Right lobe of liver (tissue), 6 donors: Measurements from ENCODE around the gene BDH1. TPM values are rescaled to one million over a fixed set of nuclear protein-coding genes. Genes with fewer than 3 reads are reported as not detected.
A peak's percentile ranks its signal among the peaks of the same experiment; 100 is the strongest.

ENCODE experiments used
- ATAC-seq, 4 donors: fragments of 200-7000 bp; cut with Tn5 transposase; one replicate each; pipeline ENCODE4 v1.9.1; 2020; ENCODE audit warnings: mild to moderate bottlenecking in 4 of 4, moderate library complexity in 4 of 4
- DNase-seq, 3 donors: peaks; one replicate each; pipeline ENCODE4 v3.0.0-alpha.2; 2020
- H3K27ac ChIP-seq, 3 donors: fragments of 200-600 bp; one replicate each; pipeline ENCODE4 v1.8.0; 2022
- H3K27me3 ChIP-seq, 2 donors: fragments of 200-600 bp; one replicate each; pipeline ENCODE4 v1.8.0; 2022
- H3K36me3 ChIP-seq, 4 donors: fragments of 200-600 bp; sonication (generic) in 1 of 4; one replicate each; pipeline versions ENCODE4 v1.5.1 to v1.8.0; 2017 to 2022; ENCODE audit warnings: control low read depth in 1 of 4
- H3K4me1 ChIP-seq, 4 donors: fragments of 200-600 bp; sonication (generic) in 1 of 4; one replicate each; pipeline versions ENCODE4 v1.5.1 to v1.8.0; 2017 to 2022; ENCODE audit warnings: control low read depth in 1 of 4
- H3K4me3 ChIP-seq, 3 donors: fragments of 200-600 bp; one replicate each; pipeline ENCODE4 v1.8.0; 2022
- H3K9me3 ChIP-seq, 4 donors: fragments of 200-600 bp; sonication (generic) in 1 of 4; one replicate each; pipeline versions ENCODE4 v1.5.1 to v1.8.0; 2017 to 2022; ENCODE audit warnings: control low read depth in 1 of 4
- CTCF ChIP-seq, 4 donors: fragments of 200-600 bp in 3 of 4; fragments of 450-650 bp in 1 of 4; IDR thresholded peaks; one replicate each; pipeline versions ENCODE4 v1.5.1 to v1.8.0; 2016 to 2022; ENCODE audit warnings: antibody characterized with exemption in 4 of 4, mild to moderate bottlenecking in 2 of 4
- POLR2A ChIP-seq: fragments of 450-650 bp; IDR thresholded peaks from one replicate; pipeline ENCODE4 v1.6.1; 2017; ENCODE audit warnings: antibody characterized with exemption, mild to moderate bottlenecking
- WGBS: methylation state at CpG from one replicate; pipeline ENCODE4 v1.1.6; 2018; ENCODE audit warnings: low coverage, low lambda C conversion rate; ENCODE audit not compliant: insufficient coverage; ENCODE audit errors: missing lambda C conversion rate; 5-methylcytosine and 5-hydroxymethylcytosine counted together
- intact Hi-C, 2 donors: fragments of 100-400 bp; cut with DNase I; formaldehyde crosslinking; loops; one replicate each; pipeline versions ENCODE4 v1.11.2 to v1.14.1; 2022
- total RNA-seq, 6 experiments: library from RNA; depleted of rRNA in 2 of 6; stranded (reverse); fragments of >200 nt in 2 of 6; fragmentation: NEBNext Ultra II Directional in 3 of 6; extraction: Animal tissue kit (Norgen Biotek cat#: 25700) in 3 of 6; gene quantifications; one replicate each; pipeline versions ENCODE4 v1.1.0 to v1.2.4, GENCODE V29; 2016 to 2023
- donor health status: DM: no; HTN: yes; CAD: no.
- donor health status: DM: no; HTN: no; CAD: no.
- donor health status: DM: no; HTN: no; CAD: no.
- donor health status: DM: no; HTN: yes; CAD: no.
- donor health status: DM: no; HTN: yes; CAD: no.

BDH1 gene
- total RNA-seq, 6 experiments from 2014 or later: 65.5 to 366 (median 233) TPM

- Histone ChIP-seq H3K27ac (no peak overlapping the region), H3K4me1 (peaks cover 0 to 15% (median 0%) of the 10 kb centered on the region in 4 donors), H3K27me3 (no peaks in the 10 kb centered on the region), H3K36me3 (no peaks in the 10 kb centered on the region), H3K4me3 (no peak overlapping the region), H3K9me3 (no peaks in the 10 kb centered on the region)
- ATAC-seq (peak; percentile 86 to 91 (median 90)), DNase-seq (peak; percentile 63 to 74 (median 69))
- WGBS: 71% methylated on average over 1 of the region's 12 CpGs
- intact Hi-C loops: loop anchor here (10.0 kb wide), 1 partner anchor 247 kb away; no protein-coding TSS in a partner anchor
- TF ChIP-seq CTCF (IDR thresholded peaks at IDR 0.05) (peak; percentile 62 to 74 (median 68)), POLR2A (no peak)
Measured at GRCh38 chr3:197501879-197502620, 53.7 kb downstream of the BDH1 start.

GRCh38 chr3:197501496-197501878, 54.3 kb downstream of the BDH1 start:
- Histone ChIP-seq H3K27me3 (no peaks in the 10 kb centered on the region), H3K27ac (no peak overlapping the region), H3K9me3 (no peaks in the 10 kb centered on the region), H3K36me3 (no peaks in the 10 kb centered on the region), H3K4me3 (no peak overlapping the region), H3K4me1 (peaks cover 0 to 15% (median 0%) of the 10 kb centered on the region in 4 donors)
- intact Hi-C loops: loop anchor here (10.0 kb wide), 1 partner anchor 247 kb away; no protein-coding TSS in a partner anchor
- DNase-seq (no peak), ATAC-seq (peak in 3 of 4 donors; percentile 4 to 32 (median 13))
- 83% methylated on average over 1 of the region's 1 CpG for WGBS
- no peak for TF ChIP-seq CTCF (IDR thresholded peaks at IDR 0.05)

GRCh38 chr3:197500812-197501211, 55.0 kb downstream of the BDH1 start:
- ATAC-seq: no peak
- TF ChIP-seq POLR2A (no peak), CTCF (IDR thresholded peaks at IDR 0.05) (no peak)

GRCh38 chr3:197499427-197499826, 56.3 kb downstream of the BDH1 start:
- Histone ChIP-seq H3K9me3 (no peaks in the 10 kb centered on the region), H3K4me3 (no peak overlapping the region), H3K27me3 (no peaks in the 10 kb centered on the region), H3K4me1 (peaks cover 0 to 10% (median 0%) of the 10 kb centered on the region in 4 donors), H3K36me3 (no peaks in the 10 kb centered on the region), H3K27ac (no peak overlapping the region)
- WGBS: 69% methylated on average over 5 of the region's 8 CpGs
- intact Hi-C loops: no loop called here
- DNase-seq (no peak), ATAC-seq (no peak)
- TF ChIP-seq CTCF (IDR thresholded peaks at IDR 0.05) (no peak), POLR2A (no peak)

More at GRCh38 chr3:197500812-197501211, 55.0 kb downstream of the BDH1 start:
- Histone ChIP-seq H3K27ac (no peak overlapping the region), H3K4me3 (no peak overlapping the region), H3K9me3 (no peaks in the 10 kb centered on the region), H3K36me3 (no peaks in the 10 kb centered on the region), H3K4me1 (peaks cover 0 to 15% (median 0%) of the 10 kb centered on the region in 4 donors), H3K27me3 (no peaks in the 10 kb centered on the region)
- intact Hi-C loops: loop anchor here (10.0 kb wide), 1 partner anchor 246 kb away; no protein-coding TSS in a partner anchor
- DNase-seq: no peak
